Liver (tissue), 3 donors: ENCODE data around the gene LOXL4.

ENCODE experiments used
- CTCF ChIP-seq: fragments of 150-350 bp; IDR thresholded peaks from 2 replicates; pipeline ENCODE4 v1.5.1; 2017; ENCODE audit warnings: improper control_type of control experiment, low read depth, low read length; ENCODE audit not compliant: missing input control
- GABPA ChIP-seq, 2 donors: IDR thresholded peaks in 1 of 2; conservative IDR thresholded peaks in 1 of 2; 2 replicates each; pipeline ENCODE4 v1.6.1; 2016; ENCODE audit warnings: antibody characterized with exemption in 2 of 2, mild to moderate bottlenecking in 1 of 2, moderate library complexity in 1 of 2
- HNF4G ChIP-seq: IDR thresholded peaks from 2 replicates; pipeline ENCODE4 v1.6.1; 2016; ENCODE audit warnings: antibody characterized with exemption
- TAF1 ChIP-seq: conservative IDR thresholded peaks from 2 replicates; pipeline ENCODE4 v1.6.1; 2016; ENCODE audit warnings: antibody characterized with exemption, mild to moderate bottlenecking
- YY1 ChIP-seq: IDR thresholded peaks from 2 replicates; pipeline ENCODE4 v1.6.1; 2016; ENCODE audit warnings: antibody characterized with exemption, mild to moderate bottlenecking
- donor health status: healthy.
- donor health status: healthy.

- TF ChIP-seq CTCF = no peak
- no peak for TF ChIP-seq GABPA (IDR thresholded peaks at IDR 0.05 in 1 of 2, conservative IDR thresholded peaks at IDR 0.05 in 1 of 2)
- TF ChIP-seq YY1 = no peak
- TF ChIP-seq TAF1 = no peak
- TF ChIP-seq HNF4G = no peak
These were observed 44.8 kb upstream of the LOXL4 start for GRCh38 chr10:98312822-98313221.
